Measurements from ENCODE around the gene PRMT3. TPM values are rescaled to one million over a fixed set of nuclear protein-coding genes. Genes with fewer than 3 reads are reported as not detected.

PRMT3 gene
- total RNA-seq, 1 experiment from 2014 or later = 26.4 TPM

DNA sequence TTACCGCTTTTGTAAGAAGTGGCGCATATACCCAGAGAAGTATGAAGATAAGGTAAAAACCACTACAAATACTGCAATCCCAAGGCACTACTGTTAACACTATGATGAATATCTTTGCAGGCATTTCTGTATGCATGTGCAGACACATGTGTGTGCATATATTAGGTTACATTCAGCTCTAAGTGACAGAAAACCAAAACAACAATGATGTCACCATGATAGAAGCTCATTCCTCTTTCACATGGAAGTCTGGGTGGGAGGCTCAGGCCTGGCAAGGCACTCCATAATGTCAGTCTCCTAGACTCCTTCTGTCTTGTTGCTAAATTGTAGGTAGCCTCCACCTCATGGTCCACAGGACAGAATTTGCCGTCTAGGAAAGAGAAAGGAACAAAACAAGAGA is 148.8 kb downstream of the PRMT3 start:
- no peaks in the 10 kb centered on the region for H3K4me1 ChIP-seq (ENCODE audit: insufficient read depth, low read length, poor library complexity, severe bottlenecking)
- intact Hi-C loops (cut with micrococcal nuclease; ENCODE audit: unreplicated experiment) = no loop called here
- H3K9me3 ChIP-seq (ENCODE audit: low read depth, low read length, poor library complexity, severe bottlenecking) = no peaks in the 10 kb centered on the region
- TF ChIP-seq CTCF (conservative IDR thresholded peaks at IDR 0.05; ENCODE audit: low read depth, low read length) = no peak
- no peak for TF ChIP-seq EZH2 (IDR thresholded peaks at IDR 0.05; ENCODE audit: borderline replicate concordance, low read depth, low read length, poor library complexity, severe bottlenecking)
- DNase-seq (ENCODE audit: low spot score) = no peak
- no TSS peak for BruUV-seq (replicated peaks)
- no peak overlapping the region for H3K27ac ChIP-seq (ENCODE audit: low read depth, low read length, poor library complexity, severe bottlenecking)
- POLR2A ChIA-PET (ENCODE audit: low non-redundant PET) = no interaction called here
- H3K4me3 ChIP-seq (ENCODE audit: low read depth, low read length, poor library complexity, severe bottlenecking) = no peak overlapping the region
- CTCF ChIA-PET = no interaction called here
- no peaks in the 10 kb centered on the region for H3K27me3 ChIP-seq (replicated peaks; ENCODE audit: insufficient read depth, low read depth, low read length, poor library complexity)
- H3K36me3 ChIP-seq (ENCODE audit: insufficient read depth, low read length, poor library complexity, severe bottlenecking) = no peaks in the 10 kb centered on the region

DNA sequence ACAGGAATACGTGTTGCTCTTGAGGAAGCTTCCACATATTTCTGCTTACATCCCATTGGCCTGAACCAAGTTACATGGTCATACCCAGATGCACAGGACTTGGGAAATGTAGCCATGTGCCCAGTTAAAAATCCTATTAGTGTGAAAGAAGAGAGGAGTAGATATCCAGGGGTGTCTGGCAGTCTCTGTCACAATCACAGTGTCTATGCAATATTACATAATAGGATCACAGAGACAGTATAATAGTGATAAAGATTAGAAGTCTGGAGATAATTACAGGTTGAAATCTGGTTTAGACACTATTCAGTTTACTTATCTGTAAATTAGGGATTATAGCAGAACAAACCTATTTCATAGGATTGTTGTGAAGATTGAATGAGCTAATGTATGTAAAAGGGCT is 149.3 kb downstream of the PRMT3 start:
- Histone ChIP-seq H3K27me3 (replicated peaks; ENCODE audit: insufficient read depth, low read depth, low read length, poor library complexity) (no peaks in the 10 kb centered on the region), H3K9me3 (ENCODE audit: low read depth, low read length, poor library complexity, severe bottlenecking) (no peaks in the 10 kb centered on the region), H3K4me3 (ENCODE audit: low read depth, low read length, poor library complexity, severe bottlenecking) (no peak overlapping the region), H3K27ac (ENCODE audit: low read depth, low read length, poor library complexity, severe bottlenecking) (no peak overlapping the region), H3K36me3 (ENCODE audit: insufficient read depth, low read length, poor library complexity, severe bottlenecking) (no peaks in the 10 kb centered on the region), H3K4me1 (ENCODE audit: insufficient read depth, low read length, poor library complexity, severe bottlenecking) (no peaks in the 10 kb centered on the region)
- DNase-seq (ENCODE audit: low spot score) = no peak
- no TSS peak for BruUV-seq (replicated peaks)
- CTCF ChIA-PET = no interaction called here
- POLR2A ChIA-PET (ENCODE audit: low non-redundant PET) = no interaction called here
- intact Hi-C loops (cut with micrococcal nuclease; ENCODE audit: unreplicated experiment) = no loop called here
- no peak for TF ChIP-seq CTCF (conservative IDR thresholded peaks at IDR 0.05; ENCODE audit: low read depth, low read length)
- no peak for TF ChIP-seq EZH2 (IDR thresholded peaks at IDR 0.05; ENCODE audit: borderline replicate concordance, low read depth, low read length, poor library complexity, severe bottlenecking)

DNA sequence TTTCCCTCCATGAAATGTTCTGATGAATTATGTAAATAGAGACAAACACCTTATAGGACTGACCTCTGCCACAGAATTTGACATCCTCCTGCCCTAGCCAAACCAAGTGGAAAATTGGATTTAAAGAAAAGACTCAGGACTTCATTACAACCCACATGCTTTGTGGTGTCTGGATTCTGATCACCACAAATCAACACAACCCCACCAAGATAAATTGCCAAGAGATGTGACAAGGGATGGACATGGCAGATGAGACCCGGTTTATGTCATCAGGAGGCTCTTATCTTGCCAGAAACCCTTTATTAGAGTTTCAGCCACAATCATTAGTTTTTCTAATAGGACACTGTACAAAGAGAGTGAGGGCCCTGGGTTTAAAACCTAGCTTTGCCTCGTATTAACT is 154.0 kb downstream of the PRMT3 start:
- POLR2A ChIA-PET (ENCODE audit: low non-redundant PET) = no interaction called here
- no TSS peak for BruUV-seq (replicated peaks)
- Histone ChIP-seq H3K9me3 (ENCODE audit: low read depth, low read length, poor library complexity, severe bottlenecking) (no peaks in the 10 kb centered on the region), H3K36me3 (ENCODE audit: insufficient read depth, low read length, poor library complexity, severe bottlenecking) (no peaks in the 10 kb centered on the region), H3K27me3 (replicated peaks; ENCODE audit: insufficient read depth, low read depth, low read length, poor library complexity) (no peaks in the 10 kb centered on the region), H3K4me3 (ENCODE audit: low read depth, low read length, poor library complexity, severe bottlenecking) (no peak overlapping the region), H3K4me1 (ENCODE audit: insufficient read depth, low read length, poor library complexity, severe bottlenecking) (no peaks in the 10 kb centered on the region), H3K27ac (ENCODE audit: low read depth, low read length, poor library complexity, severe bottlenecking) (no peak overlapping the region)
- CTCF ChIA-PET = no interaction called here
- intact Hi-C loops (cut with micrococcal nuclease; ENCODE audit: unreplicated experiment) = no loop called here
- TF ChIP-seq EZH2 (IDR thresholded peaks at IDR 0.05; ENCODE audit: borderline replicate concordance, low read depth, low read length, poor library complexity, severe bottlenecking) (no peak), CTCF (conservative IDR thresholded peaks at IDR 0.05; ENCODE audit: low read depth, low read length) (no peak)
- no peak for DNase-seq (ENCODE audit: low spot score)
